ENCODE results near the gene PPP6R2.

PPP6R2 gene, protein sequence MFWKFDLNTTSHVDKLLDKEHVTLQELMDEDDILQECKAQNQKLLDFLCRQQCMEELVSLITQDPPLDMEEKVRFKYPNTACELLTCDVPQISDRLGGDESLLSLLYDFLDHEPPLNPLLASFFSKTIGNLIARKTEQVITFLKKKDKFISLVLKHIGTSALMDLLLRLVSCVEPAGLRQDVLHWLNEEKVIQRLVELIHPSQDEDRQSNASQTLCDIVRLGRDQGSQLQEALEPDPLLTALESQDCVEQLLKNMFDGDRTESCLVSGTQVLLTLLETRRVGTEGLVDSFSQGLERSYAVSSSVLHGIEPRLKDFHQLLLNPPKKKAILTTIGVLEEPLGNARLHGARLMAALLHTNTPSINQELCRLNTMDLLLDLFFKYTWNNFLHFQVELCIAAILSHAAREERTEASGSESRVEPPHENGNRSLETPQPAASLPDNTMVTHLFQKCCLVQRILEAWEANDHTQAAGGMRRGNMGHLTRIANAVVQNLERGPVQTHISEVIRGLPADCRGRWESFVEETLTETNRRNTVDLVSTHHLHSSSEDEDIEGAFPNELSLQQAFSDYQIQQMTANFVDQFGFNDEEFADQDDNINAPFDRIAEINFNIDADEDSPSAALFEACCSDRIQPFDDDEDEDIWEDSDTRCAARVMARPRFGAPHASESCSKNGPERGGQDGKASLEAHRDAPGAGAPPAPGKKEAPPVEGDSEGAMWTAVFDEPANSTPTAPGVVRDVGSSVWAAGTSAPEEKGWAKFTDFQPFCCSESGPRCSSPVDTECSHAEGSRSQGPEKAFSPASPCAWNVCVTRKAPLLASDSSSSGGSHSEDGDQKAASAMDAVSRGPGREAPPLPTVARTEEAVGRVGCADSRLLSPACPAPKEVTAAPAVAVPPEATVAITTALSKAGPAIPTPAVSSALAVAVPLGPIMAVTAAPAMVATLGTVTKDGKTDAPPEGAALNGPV

GRCh38 chr22:50342651-50343540, at the start of gene PPP6R2:
TSS of gene PPP6R2 (plus strand) at chr22:50343327. CDS start at chr22:50393909, 50,582 bp downstream.
- in situ Hi-C loops (cut with MboI; ENCODE audit: low sequenced_read_pairs) = no loop called here

DNA sequence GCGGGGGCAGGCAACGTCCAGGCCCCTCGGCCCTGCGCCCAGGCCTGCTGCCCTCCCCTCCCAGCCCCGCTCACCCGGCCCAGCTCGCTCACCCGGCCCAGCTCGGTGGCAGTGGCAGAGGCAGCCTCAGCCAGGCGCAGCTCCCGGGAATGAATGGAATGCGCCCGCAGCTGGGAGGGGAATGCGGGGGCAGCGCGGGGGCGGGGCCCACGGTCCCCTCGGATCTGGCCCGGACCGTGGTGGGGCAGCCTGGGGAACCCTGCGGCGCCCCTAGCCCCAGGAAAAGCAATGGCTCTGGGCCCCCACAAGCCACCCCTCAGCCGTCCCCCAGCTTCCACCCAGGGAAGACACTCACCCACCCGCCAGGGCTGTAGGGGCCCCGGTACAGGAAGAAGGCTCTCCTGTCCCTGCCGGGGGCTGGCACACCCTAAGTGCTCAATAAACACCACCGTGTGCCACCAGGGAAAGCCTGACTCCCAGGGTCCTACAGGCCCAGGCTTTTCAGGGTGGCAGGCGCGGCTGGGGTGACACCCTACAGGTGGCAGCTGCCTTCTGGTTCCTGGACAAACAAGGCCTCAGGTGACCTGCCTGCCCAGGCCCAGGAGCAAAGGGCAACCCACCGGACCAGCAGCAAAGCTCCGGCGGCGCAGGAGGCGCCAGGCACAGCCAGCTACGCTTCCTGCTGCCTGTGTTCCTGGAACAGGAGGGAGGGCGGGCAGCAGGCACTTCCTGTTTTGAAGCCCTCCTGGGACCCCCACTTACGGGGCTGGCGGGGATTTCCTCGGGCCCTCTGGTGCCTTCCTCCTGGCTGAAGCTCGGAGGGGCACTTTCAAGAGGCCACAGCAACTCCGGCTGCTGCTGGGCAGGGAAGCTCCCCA, 49.4 kb upstream of the PPP6R2 start:
- in situ Hi-C loops (cut with MboI; ENCODE audit: low sequenced_read_pairs) = no loop called here

- in situ Hi-C loops (cut with MboI; ENCODE audit: low sequenced_read_pairs) = no loop called here
These were observed 48.8 kb upstream of the PPP6R2 start for GRCh38 chr22:50294319-50294656.

DNA sequence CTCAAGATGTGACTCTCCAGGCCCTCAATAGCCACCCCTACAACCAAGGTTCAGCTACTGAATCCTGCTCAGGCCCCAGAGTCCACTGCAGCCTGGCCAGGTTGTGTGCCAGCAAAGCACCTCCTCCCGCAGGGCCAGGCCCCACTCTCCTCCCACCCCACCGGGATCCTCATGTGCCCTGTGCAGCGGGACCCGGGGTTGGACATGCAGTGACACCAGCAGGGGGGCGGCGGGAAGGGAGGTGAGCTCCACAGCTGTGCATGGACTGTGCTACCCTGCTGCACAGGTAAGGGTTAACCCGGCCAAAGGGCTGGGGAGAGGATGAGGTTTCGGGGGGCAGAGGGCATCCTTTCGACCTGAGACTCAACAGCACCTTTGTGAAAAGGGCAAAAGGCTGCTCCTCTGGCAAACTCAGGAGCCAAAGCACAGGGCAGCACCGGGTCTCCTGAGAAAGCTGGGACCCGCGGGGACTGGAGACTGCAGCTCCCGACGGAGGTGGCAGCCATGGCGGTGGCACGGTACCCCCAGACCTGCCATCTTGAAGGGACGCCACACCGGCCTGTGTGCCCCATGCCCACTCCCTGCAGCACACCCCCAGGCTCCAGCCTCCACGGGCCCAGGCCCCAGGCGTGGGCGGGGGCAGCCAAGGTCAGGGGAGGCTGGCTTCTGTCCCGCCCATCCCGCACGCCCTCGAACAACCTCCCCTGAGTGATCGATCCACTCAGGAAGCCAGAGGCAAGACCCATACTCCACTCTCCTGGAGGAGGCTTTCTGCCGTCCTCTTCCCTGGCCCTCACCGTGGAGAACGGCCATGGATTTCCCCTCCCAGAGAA, 46.3 kb upstream of the PPP6R2 start:
- in situ Hi-C loops (cut with MboI; ENCODE audit: low sequenced_read_pairs) = no loop called here

DNA sequence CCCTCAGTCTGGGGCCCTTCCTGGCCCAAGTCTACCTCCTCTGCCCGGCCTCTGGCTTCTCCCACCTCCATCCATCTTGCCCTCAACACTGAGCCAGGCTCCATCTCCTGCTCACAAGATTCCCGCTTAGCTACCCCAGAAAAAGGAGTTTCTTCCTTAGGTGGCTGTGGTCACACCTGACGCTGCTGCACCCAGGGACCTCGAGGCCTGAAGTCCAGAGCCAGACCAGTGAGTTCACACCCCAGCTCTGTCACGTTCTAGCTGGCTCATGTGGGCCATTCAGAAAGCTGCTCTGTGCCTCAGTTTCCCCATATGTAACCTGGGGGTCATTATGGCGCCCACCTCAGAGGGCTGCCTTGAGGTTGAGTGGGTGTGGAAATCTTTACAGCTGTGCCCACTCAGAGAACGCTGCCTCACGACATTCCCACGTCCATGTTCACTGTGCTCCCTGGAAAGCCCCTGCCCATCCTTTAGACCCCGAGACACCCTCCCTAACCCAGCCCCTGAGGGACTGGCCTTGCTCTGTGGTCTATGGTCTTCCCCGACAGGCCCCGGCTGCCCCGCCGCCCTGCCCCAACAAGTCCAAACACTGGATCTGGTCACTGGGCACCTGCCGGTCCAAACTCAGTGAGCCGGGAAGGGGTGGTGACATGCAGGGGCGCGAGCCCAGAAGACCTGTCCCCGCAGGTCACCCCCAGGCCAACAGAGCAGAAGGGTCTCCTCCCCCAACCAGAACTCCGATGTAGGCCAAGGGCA, 45.4 kb upstream of the PPP6R2 start:
- in situ Hi-C loops (cut with MboI; ENCODE audit: low sequenced_read_pairs) = no loop called here

DNA sequence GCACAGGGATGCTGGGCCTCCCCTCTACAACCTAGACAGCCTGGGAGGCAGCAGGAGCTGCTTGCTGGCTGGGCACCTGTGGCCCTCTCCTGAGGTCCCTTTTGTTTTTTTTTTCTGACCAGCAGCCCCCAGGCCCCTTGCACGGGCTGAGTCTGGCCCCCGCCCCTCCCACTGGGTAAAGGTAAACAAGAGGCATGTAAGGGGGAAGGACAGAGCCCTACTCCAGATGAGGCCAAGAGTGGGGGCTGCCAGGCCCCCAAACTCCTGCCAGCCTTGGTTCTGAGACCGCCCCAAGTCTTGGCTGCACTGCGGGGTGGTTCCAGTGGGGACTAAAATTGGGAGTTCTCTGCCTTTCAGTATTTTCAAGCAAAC, 44.9 kb upstream of the PPP6R2 start:
- in situ Hi-C loops (cut with MboI; ENCODE audit: low sequenced_read_pairs) = no loop called here

DNA sequence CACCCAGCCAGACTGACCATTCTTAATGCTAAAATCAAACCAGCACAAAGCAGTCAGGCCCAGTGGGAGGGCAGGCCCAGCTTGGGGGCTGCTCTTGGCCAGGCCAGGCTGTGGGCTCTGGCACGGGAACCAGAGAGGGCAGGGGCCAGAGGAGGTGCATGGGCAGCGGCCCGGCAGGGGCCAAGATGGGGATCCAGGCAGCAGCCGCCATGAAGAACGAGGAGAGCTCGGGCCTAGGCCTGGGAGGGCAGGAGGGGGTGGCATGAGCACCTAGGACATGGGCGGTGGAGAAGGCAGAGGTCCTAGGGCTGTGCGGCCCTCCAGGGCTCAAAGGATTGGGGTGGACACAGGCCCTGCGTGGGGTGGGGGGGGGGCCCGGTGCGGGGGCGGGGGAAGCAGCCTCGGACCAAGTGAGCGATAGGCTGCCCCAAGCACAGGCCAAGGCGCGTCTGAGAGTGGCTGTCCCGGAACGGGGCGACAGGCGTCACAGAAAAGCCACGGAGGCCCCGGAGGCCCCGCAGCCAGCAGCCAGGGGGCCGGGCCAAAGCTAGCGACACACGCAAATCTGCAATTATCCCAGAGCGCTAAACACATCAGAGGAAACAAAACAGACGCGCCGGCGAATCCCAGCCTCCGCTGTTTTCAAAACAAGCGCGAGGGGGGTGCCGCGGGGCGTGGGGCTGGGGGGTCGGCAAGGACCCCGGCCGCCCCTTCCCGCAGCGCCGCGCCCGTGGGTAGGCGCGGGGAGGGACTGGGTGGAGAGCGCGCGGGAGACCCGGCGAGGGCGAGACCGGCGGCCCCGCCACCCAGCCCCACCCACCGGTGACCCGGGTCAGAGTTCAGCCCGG, 44.0 kb upstream of the PPP6R2 start:
- in situ Hi-C loops (cut with MboI; ENCODE audit: low sequenced_read_pairs) = no loop called here

DNA sequence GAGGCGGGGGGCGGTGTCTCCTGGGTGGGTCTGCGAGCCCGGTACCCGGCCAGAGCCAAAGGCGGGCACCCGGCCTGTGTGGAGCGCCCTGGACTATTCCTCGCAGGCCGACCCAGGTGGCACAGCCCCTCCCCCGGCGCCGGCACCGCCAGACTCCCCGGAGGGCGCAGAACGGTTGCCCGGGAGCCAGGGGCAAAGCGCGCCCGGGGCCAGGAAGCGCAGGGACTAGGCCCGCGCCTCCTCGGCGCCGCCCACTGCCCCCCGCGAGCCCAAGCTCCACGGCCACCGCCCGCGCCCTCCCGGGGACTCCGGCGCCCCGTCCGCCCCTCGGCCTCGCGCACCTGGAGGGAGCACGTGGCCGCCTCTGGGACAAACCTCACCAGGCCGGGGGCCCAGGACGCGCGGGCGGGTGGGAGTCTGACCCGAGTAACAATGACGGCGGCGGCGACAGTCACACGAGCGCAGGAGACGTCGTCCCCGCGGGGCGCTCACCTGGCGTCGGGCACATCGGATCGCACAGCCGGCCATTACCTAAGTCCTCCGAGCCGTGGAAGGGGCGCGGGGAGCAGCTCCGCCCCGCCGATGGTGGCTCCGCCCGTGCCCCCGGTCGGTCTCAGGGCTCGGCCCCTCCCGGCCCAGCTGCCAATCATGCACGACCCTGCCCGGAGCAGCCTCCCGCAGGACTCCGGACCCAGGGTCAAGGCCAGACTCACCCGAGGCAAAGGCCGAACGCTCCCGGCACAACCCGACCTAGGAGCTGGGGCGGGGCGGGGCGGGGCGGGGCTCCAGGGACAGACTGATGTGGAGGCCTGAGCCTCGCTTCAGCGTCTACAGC, 43.1 kb upstream of the PPP6R2 start:
- in situ Hi-C loops (cut with MboI; ENCODE audit: low sequenced_read_pairs) = no loop called here

GRCh38 chr22:50300620-50301257, 42.4 kb upstream of the PPP6R2 start:
- in situ Hi-C loops (cut with MboI; ENCODE audit: low sequenced_read_pairs) = no loop called here

GRCh38 chr22:50301581-50301991, 41.5 kb upstream of the PPP6R2 start:
- in situ Hi-C loops (cut with MboI; ENCODE audit: low sequenced_read_pairs) = no loop called here

GRCh38 chr22:50302041-50302541, 41.0 kb upstream of the PPP6R2 start:
- in situ Hi-C loops (cut with MboI; ENCODE audit: low sequenced_read_pairs) = no loop called here

DNA sequence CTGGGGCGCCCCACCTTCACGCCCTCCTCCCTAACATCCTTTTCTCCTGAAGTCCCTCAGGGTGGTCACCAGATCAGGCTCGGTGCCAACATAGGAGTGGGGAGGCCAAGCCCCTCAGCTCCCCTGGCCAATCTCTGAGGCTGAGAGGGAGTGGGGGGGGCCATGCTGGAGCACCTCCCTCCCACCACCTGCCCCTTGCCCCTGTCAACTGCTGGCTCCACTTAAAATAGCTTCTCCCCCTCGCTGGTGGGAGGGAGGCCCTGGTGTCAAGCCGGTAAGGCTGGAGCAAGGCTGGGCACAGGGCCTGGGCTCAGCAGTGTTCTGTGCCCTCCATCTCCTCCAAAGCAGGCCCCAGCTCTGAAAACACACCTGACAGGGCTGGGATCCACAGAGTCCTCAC, 40.6 kb upstream of the PPP6R2 start:
- in situ Hi-C loops (cut with MboI; ENCODE audit: low sequenced_read_pairs) = no loop called here

- in situ Hi-C loops (cut with MboI; ENCODE audit: low sequenced_read_pairs) = no loop called here
These were observed 39.6 kb upstream of the PPP6R2 start for GRCh38 chr22:50303515-50303847.

DNA sequence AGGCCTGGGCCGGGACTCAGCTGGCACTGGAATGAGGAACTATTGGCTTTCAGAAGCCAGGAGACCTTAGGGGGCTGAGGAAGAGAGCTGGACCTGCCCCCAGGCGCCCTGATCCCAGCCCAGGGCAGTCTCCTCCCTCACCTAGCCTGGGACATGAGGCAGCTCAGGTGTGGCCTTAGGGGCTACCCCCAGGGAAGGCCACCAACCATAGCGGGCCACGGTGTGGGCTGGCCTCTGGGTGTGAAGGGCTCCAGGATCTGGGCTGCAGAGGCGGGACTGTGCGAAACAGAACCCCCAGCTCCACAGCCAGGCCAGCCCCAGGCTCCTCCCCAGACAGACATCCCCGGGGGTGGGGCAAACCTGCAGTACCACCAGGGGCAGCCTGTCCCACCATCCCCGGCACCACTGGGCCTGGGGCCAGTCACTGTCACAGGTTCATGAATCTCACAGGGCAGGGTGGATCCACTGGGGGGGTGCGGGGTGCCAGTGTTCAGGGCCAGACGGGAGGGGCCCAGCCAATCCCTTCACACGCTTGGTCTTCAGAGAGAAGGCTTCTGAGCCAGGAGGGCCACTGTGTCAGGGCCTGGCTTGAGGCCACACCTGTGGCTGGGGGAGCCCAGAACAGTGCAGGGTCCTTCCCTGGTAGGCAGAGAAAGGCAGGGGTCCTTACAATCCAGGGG, 39.1 kb upstream of the PPP6R2 start:
- in situ Hi-C loops (cut with MboI; ENCODE audit: low sequenced_read_pairs) = no loop called here

DNA sequence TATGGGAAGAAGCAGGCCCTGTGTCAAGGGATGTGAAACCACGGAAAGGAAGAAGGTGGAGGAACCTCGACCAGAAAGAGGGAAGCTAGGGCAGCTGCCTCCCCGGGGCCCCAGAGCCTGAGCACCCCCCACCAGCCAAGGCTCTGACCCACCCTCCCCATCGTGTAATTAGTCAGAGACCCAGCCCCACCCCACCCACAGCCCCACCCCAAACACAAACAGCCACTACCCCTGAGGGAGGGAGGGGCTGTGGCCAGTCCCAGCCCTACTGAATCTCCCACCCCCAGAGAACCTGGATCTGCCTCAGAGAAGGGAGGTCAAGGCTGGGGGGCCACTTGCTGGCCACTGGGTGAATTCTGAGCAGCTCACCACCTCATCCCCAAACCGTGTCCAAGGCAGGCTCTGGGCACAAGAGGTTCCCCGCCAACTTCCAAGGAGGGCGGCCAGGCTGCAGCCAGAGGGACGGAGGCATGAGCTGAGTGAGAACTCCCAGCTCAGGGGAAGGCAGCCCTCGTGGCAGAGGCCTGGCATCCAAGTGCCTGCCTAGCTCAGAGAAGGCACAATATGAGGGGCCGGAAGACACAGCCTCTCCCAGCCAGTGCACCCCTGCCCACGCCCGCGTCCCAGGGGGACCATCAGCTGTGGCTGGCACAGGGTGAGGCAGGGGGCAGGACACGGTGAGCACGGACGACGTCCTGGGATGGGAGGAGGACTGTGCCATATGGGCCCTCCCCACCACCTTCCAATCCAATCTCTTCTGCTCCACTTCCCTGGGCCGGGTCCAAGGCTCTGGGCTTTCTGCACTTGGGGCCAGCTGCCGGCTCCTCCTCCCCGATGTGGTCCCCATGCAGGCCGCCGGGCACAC, 38.4 kb upstream of the PPP6R2 start:
- in situ Hi-C loops (cut with MboI; ENCODE audit: low sequenced_read_pairs) = no loop called here

Measured in HL-60/S4 (cell line).